Kidney (tissue), 14 donors: Measurements from ENCODE around the gene MEDAG. TPM values are rescaled to one million over a fixed set of nuclear protein-coding genes. Genes with fewer than 3 reads are reported as not detected.

Experiments
- DNase-seq, 5 donors: peaks; one replicate each; pipeline ENCODE4 v3.0.0-alpha.2; 2013 to 2020
- FAIRE-seq: peaks from 2 replicates; lab custom pipeline; 2012; peaks lifted over from hg19 to GRCh38; lab: Jason Lieb, UNC
- H3K27ac ChIP-seq, 2 donors: one replicate each; pipeline ENCODE4 v1.7.0; 2013; ENCODE audit warnings: low read depth in 2 of 2, low read length in 2 of 2, inconsistent platforms in 1 of 2
- H3K27me3 ChIP-seq: one replicate; pipeline ENCODE4 v1.7.1; 2013; ENCODE audit warnings: low read length, inconsistent platforms; ENCODE audit not compliant: control insufficient read depth, insufficient read depth
- H3K36me3 ChIP-seq, 3 donors: one replicate each; pipeline versions ENCODE4 v1.7.0 to v1.7.1; 2013; ENCODE audit warnings: low read length in 3 of 3, control low read depth in 1 of 3, inconsistent platforms in 1 of 3; ENCODE audit not compliant: insufficient read depth in 3 of 3, control insufficient read depth in 2 of 3
- H3K4me1 ChIP-seq, 3 donors: one replicate each; pipeline versions ENCODE4 v1.7.0 to v1.7.1; 2013; ENCODE audit warnings: low read length in 3 of 3, inconsistent platforms in 1 of 3, low read depth in 1 of 3; ENCODE audit not compliant: control insufficient read depth in 2 of 3, insufficient read depth in 2 of 3
- H3K4me3 ChIP-seq, 3 donors: one replicate each; pipeline versions ENCODE4 v1.7.0 to v1.8.1; 2013; ENCODE audit warnings: low read length in 3 of 3, control low read depth in 1 of 3, inconsistent platforms in 1 of 3
- H3K9ac ChIP-seq, 3 donors: one replicate each; pipeline versions ENCODE4 v1.7.0 to v1.7.1; 2013; ENCODE audit warnings: low read length in 3 of 3, control low read depth in 1 of 3, inconsistent platforms in 1 of 3
- H3K9me3 ChIP-seq, 3 donors: one replicate each; pipeline versions ENCODE4 v1.7.0 to v1.7.1; 2013; ENCODE audit warnings: low read length in 3 of 3, control low read depth in 1 of 3, inconsistent platforms in 1 of 3; ENCODE audit not compliant: control insufficient read depth in 2 of 3, insufficient read depth in 1 of 3
- intact Hi-C: fragments of 100-400 bp; cut with DNase I; formaldehyde crosslinking; loops from one replicate; pipeline ENCODE4 v1.11.1; 2022
- polyA plus RNA-seq: library from polyadenylated mRNA; stranded (reverse); fragments of 350-450 nt; fragmentation: Illumina TruSeq; extraction: RNeasy Lipid Tissue Mini Kit (QIAGEN cat#74804); gene quantifications from one replicate; pipeline ENCODE4 v1.2.3, GENCODE V29; 2014; ENCODE audit warnings: low read depth, low replicate concordance; ENCODE audit not compliant: insufficient read depth
- total RNA-seq: library from RNA; stranded (reverse); fragmentation: NEBNext Ultra II Directional; extraction: Animal tissue kit (Norgen Biotek cat#: 25700); gene quantifications from one replicate; pipeline ENCODE4 v1.2.1, GENCODE V29; 2021
- TF ChIP-seq, protein P1 (sequence below): IDR thresholded peaks from 3 replicates; pipeline ENCODE4 v1.5.1; 2012; ENCODE audit warnings: mild to moderate bottlenecking, moderate library complexity, borderline replicate concordance; ENCODE audit not compliant: insufficient read depth; ENCODE audit errors: extremely low read depth
- donor health status: control.
- donor health status: control.
- donor health status: control.
- donor health status: control.
- donor health status: control.
- donor health status: DM: yes; HTN: yes; CAD: no.
- donor health status: Normal renal cell carcinoma (clear cell type).

The MEDAG gene
- total and polyA plus RNA-seq, 2 donors from 2014 or later: 1.0 to 12.1 TPM

DNA sequence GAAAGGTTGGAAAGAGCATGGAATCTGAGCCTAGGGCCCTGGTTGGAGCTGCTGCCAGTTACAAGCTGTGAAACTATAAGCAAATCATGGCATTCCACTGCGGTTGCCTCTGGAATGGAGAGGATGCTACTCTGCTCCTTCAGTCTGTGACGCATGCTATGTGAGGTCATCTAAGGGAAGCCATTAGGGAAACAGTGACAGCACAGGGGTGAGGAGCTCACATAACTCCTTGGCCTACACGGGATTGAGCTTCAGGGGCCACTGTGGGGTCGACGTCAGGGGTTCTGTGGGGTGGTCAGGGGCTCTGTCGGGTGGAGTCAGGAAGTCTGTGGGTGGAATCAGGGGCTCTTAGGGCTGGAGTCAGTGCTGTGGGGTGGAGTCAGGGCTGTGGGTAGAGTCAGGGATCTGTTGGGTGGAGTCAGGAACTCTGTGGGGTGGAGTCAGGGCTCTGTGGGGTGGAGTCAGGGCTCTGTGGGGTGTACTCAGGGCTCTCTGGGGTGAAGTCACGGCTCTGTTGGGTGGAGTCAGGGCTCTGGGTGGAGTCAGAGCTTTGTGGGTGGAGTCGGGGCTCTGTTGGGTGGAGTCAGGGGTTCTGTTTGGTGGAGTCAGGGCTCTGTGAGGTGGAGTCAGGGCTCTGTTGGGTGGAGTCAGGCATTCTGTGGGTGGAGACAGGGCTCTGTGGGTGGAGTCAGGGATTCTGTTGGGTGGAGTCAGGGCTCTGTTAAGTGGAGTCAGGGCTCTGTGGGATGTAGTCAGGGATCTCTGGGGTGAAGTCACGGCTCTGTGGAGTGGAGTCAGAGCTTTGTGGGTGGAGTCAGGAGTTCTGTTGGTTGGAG, 35.8 kb upstream of the MEDAG start:
- Histone ChIP-seq H3K4me3 (no peak overlapping the region), H3K9ac (no peak overlapping the region), H3K4me1 (peaks cover 0 to 7% (median 3%) of the 10 kb centered on the region in 3 donors), H3K27ac (peak overlapping the region; percentile 15 to 45), H3K36me3 (no peaks in the 10 kb centered on the region), H3K27me3 (no peaks in the 10 kb centered on the region), H3K9me3 (no peaks in the 10 kb centered on the region)
- DNase-seq (peak in 3 of 5 donors; percentile 61 to 90 (median 64)), FAIRE-seq (no peak)
- intact Hi-C loops: no loop called here
- TF ChIP-seq, protein P1, sequence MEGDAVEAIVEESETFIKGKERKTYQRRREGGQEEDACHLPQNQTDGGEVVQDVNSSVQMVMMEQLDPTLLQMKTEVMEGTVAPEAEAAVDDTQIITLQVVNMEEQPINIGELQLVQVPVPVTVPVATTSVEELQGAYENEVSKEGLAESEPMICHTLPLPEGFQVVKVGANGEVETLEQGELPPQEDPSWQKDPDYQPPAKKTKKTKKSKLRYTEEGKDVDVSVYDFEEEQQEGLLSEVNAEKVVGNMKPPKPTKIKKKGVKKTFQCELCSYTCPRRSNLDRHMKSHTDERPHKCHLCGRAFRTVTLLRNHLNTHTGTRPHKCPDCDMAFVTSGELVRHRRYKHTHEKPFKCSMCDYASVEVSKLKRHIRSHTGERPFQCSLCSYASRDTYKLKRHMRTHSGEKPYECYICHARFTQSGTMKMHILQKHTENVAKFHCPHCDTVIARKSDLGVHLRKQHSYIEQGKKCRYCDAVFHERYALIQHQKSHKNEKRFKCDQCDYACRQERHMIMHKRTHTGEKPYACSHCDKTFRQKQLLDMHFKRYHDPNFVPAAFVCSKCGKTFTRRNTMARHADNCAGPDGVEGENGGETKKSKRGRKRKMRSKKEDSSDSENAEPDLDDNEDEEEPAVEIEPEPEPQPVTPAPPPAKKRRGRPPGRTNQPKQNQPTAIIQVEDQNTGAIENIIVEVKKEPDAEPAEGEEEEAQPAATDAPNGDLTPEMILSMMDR: no peak

DNA sequence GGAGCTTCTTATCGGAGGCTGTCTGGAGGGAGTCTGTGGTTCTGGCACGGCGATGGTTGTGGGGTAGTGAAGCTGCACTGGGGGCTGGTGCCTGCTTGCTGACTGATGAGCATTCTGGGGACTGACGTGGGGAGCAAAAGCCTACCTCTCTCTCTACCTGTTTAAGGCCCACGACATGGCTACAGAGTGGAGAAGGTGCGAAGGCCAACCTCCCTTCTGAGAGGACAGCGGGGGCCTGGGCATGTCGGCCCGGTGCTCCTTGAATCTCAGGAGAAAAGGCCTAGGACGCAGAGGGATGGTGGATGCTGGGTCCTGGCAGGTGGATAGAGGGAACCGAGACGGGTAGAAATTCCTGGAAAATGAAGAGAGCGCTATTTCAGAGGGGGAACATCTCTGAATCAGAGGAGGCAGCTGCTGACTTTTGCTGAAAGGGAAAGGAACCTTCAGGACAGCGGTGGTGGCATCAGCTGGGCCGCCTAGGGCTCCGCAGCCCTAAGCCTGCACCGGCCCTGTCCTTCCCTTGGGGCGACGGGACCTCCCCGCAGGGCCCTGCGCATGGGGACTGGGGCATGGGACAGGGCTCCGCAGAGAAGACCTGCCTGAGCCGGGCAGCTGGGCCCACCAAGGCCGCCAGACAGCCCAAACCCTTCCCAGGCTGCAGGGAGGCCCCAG, 35.0 kb upstream of the MEDAG start:
- peaks cover 0 to 2% (median 0%) of the 10 kb centered on the region in 3 donors for H3K4me1 ChIP-seq
- no peak for DNase-seq

GRCh38 chr13:30871588-30872275, 34.3 kb upstream of the MEDAG start:
- intact Hi-C loops: no loop called here
- no peak overlapping the region for H3K4me3 ChIP-seq
- no peak for DNase-seq
- TF ChIP-seq, protein P1: no peak
- H3K9ac ChIP-seq: no peak overlapping the region
- no peaks in the 10 kb centered on the region for H3K27me3 ChIP-seq
- no peaks in the 10 kb centered on the region for H3K9me3 ChIP-seq
- FAIRE-seq: no peak
- H3K36me3 ChIP-seq: no peaks in the 10 kb centered on the region
- H3K27ac ChIP-seq: no peak overlapping the region
- peaks cover 0 to 2% (median 0%) of the 10 kb centered on the region in 3 donors for H3K4me1 ChIP-seq

More for the DNA sequence above, 35.0 kb upstream of the MEDAG start:
- no peaks in the 10 kb centered on the region for H3K36me3 ChIP-seq
- no peak overlapping the region for H3K27ac ChIP-seq
- H3K4me3 ChIP-seq: no peak overlapping the region
- intact Hi-C loops: no loop called here
- no peaks in the 10 kb centered on the region for H3K27me3 ChIP-seq
- TF ChIP-seq, protein P1: no peak
- H3K9me3 ChIP-seq: no peaks in the 10 kb centered on the region
- no peak for FAIRE-seq
- H3K9ac ChIP-seq: no peak overlapping the region
